Endothelial cell of umbilical vein (primary cell): Measurements from ENCODE around the gene ERBB4. TPM values are rescaled to one million over a fixed set of nuclear protein-coding genes. Genes with fewer than 3 reads are reported as not detected.

Experiments used
- BruUV-seq: library from RNA; stranded (reverse); fragments of 400-500 nt; replicated peaks from 2 replicates; lab custom pipeline; 2021; lab: Mats Ljungman, UMichigan
- CTCF ChIA-PET: fragments of 300-600, 350-600 bp; sonication (Branson Sonifier 250); formaldehyde crosslinking; loops from one replicate; lab custom pipeline; 2021; ENCODE audit warnings: antibody characterized with exemption, inconsistent platforms; lab: Charles Lee
- POLR2A ChIA-PET: fragments of 300-600, 350-600 bp; sonication (Branson Sonifier 250); formaldehyde crosslinking; loops from one replicate; lab custom pipeline; 2021; ENCODE audit warnings: antibody characterized with exemption, inconsistent platforms; lab: Charles Lee
- DNase-seq: peaks from one replicate; pipeline ENCODE4 v3.0.0-alpha.2; 2011; ENCODE audit warnings: low read depth, low spot score
- FAIRE-seq: peaks from 2 replicates; lab custom pipeline; 2011; peaks lifted over from hg19 to GRCh38; lab: Jason Lieb, UNC
- H2AFZ ChIP-seq: 2 replicates; pipeline ENCODE4 v1.6.0; 2012; ENCODE audit warnings: low read depth, low read length, control low read depth, inconsistent platforms
- H3K27ac ChIP-seq: 2 replicates; pipeline ENCODE4 v1.5.1; 2011; ENCODE audit warnings: low read depth, mild to moderate bottlenecking, control low read depth, low read length, moderate library complexity; ENCODE audit not compliant: insufficient read depth
- H3K27me3 ChIP-seq, 2 experiments: 2 replicates each; pipeline versions ENCODE4 v1.6.0 to v1.6.1; 2011; ENCODE audit warnings: low read length in 2 of 2, mixed read lengths in 1 of 2; ENCODE audit not compliant: control insufficient read depth in 2 of 2, insufficient read depth in 2 of 2
- H3K36me3 ChIP-seq, 2 experiments: 2 replicates in 1 of 2; 3 replicates in 1 of 2; pipeline ENCODE4 v1.5.1; 2011; ENCODE audit warnings: low read length in 2 of 2, mild to moderate bottlenecking in 1 of 2, moderate library complexity in 1 of 2; ENCODE audit not compliant: control insufficient read depth in 2 of 2, insufficient read depth in 2 of 2; ENCODE audit errors: extremely low read depth in 1 of 2
- H3K4me1 ChIP-seq: 3 replicates; pipeline ENCODE4 v1.5.1; 2011; ENCODE audit warnings: mild to moderate bottlenecking, low read length; ENCODE audit not compliant: control insufficient read depth, insufficient read depth; ENCODE audit errors: extremely low read depth
- H3K4me2 ChIP-seq: 2 replicates; pipeline ENCODE4 v1.6.1; 2011; ENCODE audit warnings: low read length, control low read depth, mixed read lengths; ENCODE audit not compliant: insufficient read depth
- H3K4me3 ChIP-seq, 3 experiments: fragments of 200-600 bp in 1 of 3; sonication (generic), shearing (Covaris generic) in 1 of 3; replicated peaks in 1 of 3; 2 replicates each; pipeline ENCODE4 v1.5.1; 2011 to 2016; ENCODE audit warnings: control low read depth in 3 of 3, low read length in 3 of 3, mild to moderate bottlenecking in 2 of 3, inconsistent platforms in 1 of 3, low read depth in 1 of 3, moderate library complexity in 1 of 3; ENCODE audit not compliant: insufficient read depth in 1 of 3
- H3K79me2 ChIP-seq: 2 replicates; pipeline ENCODE4 v1.6.0; 2012; ENCODE audit warnings: low read length, inconsistent platforms; ENCODE audit not compliant: control insufficient read depth, insufficient read depth
- H3K9ac ChIP-seq: replicated peaks from 2 replicates; pipeline ENCODE3; 2011; ENCODE audit warnings: low read length, control low read depth; ENCODE audit not compliant: insufficient read depth; ENCODE audit errors: extremely low read depth
- H3K9me1 ChIP-seq: replicated peaks from 3 replicates; pipeline ENCODE4 v1.6.0; 2011; ENCODE audit warnings: mild to moderate bottlenecking, low read length; ENCODE audit not compliant: control insufficient read depth, insufficient read depth; ENCODE audit errors: extremely low read depth
- H3K9me3 ChIP-seq: replicated peaks from 2 replicates; pipeline ENCODE4 v1.5.1; 2012; ENCODE audit warnings: low read length, inconsistent platforms; ENCODE audit not compliant: control insufficient read depth, insufficient read depth
- H4K20me1 ChIP-seq: replicated peaks from 2 replicates; pipeline ENCODE3; 2011; ENCODE audit warnings: mild to moderate bottlenecking, low read length; ENCODE audit not compliant: control insufficient read depth, insufficient read depth; ENCODE audit errors: extremely low read depth
- EZH2 ChIP-seq: IDR thresholded peaks from 2 replicates; pipeline ENCODE4 v1.6.1; 2012; ENCODE audit warnings: borderline replicate concordance, low read depth, mild to moderate bottlenecking, moderate library complexity, low read length, inconsistent platforms; ENCODE audit not compliant: severe bottlenecking
- JUN ChIP-seq: IDR thresholded peaks from 2 replicates; pipeline ENCODE4 v1.6.1; 2011; ENCODE audit warnings: borderline replicate concordance, low read depth; ENCODE audit not compliant: insufficient read length, insufficient read depth
- POLR2AphosphoS5 ChIP-seq: IDR thresholded peaks from 2 replicates; pipeline ENCODE4 v1.6.1; 2012; ENCODE audit warnings: low read depth, mild to moderate bottlenecking, control low read depth, low read length, moderate library complexity; ENCODE audit not compliant: insufficient read depth
- dilution Hi-C: fragments of 300-500 bp; cut with MboI; formaldehyde crosslinking; loops from one replicate; pipeline ENCODE4 v1.15.0; 2019; ENCODE audit warnings: low sequenced_read_pairs; ENCODE audit not compliant: extremely low pct_ligation_motif_present
- intact Hi-C: fragments of 100-400 bp; cut with micrococcal nuclease; formaldehyde crosslinking; loops from one replicate; pipeline ENCODE4 v1.10.0; 2022
- polyA plus RNA-seq, 4 experiments: library from polyadenylated mRNA; depleted of rRNA in 3 of 4; stranded (reverse) in 3 of 4; unstranded in 1 of 4; fragments of >200 nt; gene quantifications; 2 replicates each; pipeline versions ENCODE4 v1.2.1 to v1.2.3, GENCODE V29; 2011 to 2012; ENCODE audit warnings: missing spikeins in 1 of 4
- total RNA-seq: library from RNA; stranded (reverse); gene quantifications from 2 replicates; pipeline ENCODE4 v1.2.3, GENCODE V29; 2021
- TF ChIP-seq, protein P1 (sequence below), 2 donors: IDR thresholded peaks; 1 replicate in 1 of 2; 2 replicates in 1 of 2; pipeline ENCODE4 v1.5.1; 2011; ENCODE audit warnings: low read length in 2 of 2, mild to moderate bottlenecking in 2 of 2, moderate library complexity in 2 of 2, control low read depth in 1 of 2, inconsistent platforms in 1 of 2, low read depth in 1 of 2; ENCODE audit not compliant: insufficient read depth in 1 of 2; ENCODE audit errors: extremely low read depth in 1 of 2

ERBB4 gene
- total and polyA plus RNA-seq, 2 donors (not counting 3 experiments of a cell fraction or from before 2014, with no cell fraction given) = 0.01 to 0.27 TPM

- no peaks in the 10 kb centered on the region for H3K9me3 ChIP-seq
- BruUV-seq = no TSS peak
- no peaks in the 10 kb centered on the region for H4K20me1 ChIP-seq
- H2AFZ ChIP-seq = no peak overlapping the region
- H3K27me3 ChIP-seq = no peaks in the 10 kb centered on the region
- DNase-seq = no peak
- H3K9me1 ChIP-seq = no peaks in the 10 kb centered on the region
- intact Hi-C loops = no loop called here
- ChIA-PET CTCF (interaction anchor here (0.9 to 1.3 kb wide), 2 partner anchors 9 to 683 kb away, joined by 4 read pairs; no protein-coding TSS in a partner anchor), POLR2A (no interaction called here)
- no peaks in the 10 kb centered on the region for H3K36me3 ChIP-seq
- FAIRE-seq = no peak
- TF ChIP-seq POLR2AphosphoS5 = no peak
- TF ChIP-seq, protein P1, sequence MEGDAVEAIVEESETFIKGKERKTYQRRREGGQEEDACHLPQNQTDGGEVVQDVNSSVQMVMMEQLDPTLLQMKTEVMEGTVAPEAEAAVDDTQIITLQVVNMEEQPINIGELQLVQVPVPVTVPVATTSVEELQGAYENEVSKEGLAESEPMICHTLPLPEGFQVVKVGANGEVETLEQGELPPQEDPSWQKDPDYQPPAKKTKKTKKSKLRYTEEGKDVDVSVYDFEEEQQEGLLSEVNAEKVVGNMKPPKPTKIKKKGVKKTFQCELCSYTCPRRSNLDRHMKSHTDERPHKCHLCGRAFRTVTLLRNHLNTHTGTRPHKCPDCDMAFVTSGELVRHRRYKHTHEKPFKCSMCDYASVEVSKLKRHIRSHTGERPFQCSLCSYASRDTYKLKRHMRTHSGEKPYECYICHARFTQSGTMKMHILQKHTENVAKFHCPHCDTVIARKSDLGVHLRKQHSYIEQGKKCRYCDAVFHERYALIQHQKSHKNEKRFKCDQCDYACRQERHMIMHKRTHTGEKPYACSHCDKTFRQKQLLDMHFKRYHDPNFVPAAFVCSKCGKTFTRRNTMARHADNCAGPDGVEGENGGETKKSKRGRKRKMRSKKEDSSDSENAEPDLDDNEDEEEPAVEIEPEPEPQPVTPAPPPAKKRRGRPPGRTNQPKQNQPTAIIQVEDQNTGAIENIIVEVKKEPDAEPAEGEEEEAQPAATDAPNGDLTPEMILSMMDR (IDR thresholded peaks at IDR 0.05; ENCODE audit: extremely low read depth in 1 of 2, insufficient read depth in 1 of 2, low read depth in 1 of 2, low read length in 2 of 2) = no peak
- H3K27ac ChIP-seq = no peak overlapping the region
- no peak overlapping the region for H3K9ac ChIP-seq
- dilution Hi-C loops = no loop called here
- no peak overlapping the region for H3K4me3 ChIP-seq
- H3K4me2 ChIP-seq = no peak overlapping the region
- H3K4me1 ChIP-seq = no peaks in the 10 kb centered on the region
- no peaks in the 10 kb centered on the region for H3K79me2 ChIP-seq
These were observed 700.9 kb downstream of the ERBB4 start for GRCh38 chr2:211837706-211838105.

DNA sequence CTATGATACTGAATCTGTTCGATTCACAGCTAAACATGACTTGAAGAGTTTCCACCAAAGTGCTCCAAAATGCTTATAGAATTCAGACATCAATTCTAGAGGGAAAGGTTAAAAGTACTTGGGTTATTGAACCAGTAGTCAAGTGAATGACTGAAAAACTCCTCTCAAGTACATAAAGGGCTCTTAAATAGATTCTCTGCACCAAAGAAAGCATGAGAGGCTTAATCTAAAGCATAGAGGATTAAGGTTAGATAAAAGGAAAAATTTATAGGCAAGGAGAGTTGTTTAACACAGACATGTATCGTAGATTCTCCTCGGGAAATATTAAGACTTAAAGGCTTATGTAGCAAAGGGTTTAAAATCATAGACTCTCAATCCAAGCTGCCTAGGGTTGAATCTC lies 701.4 kb downstream of the ERBB4 start:
- FAIRE-seq (no peak), DNase-seq (no peak)
- Histone ChIP-seq H3K9ac (no peak overlapping the region), H3K9me1 (no peaks in the 10 kb centered on the region), H2AFZ (no peak overlapping the region), H3K9me3 (no peaks in the 10 kb centered on the region), H4K20me1 (no peaks in the 10 kb centered on the region), H3K4me3 (no peak overlapping the region), H3K79me2 (no peaks in the 10 kb centered on the region), H3K27ac (no peak overlapping the region), H3K27me3 (no peaks in the 10 kb centered on the region), H3K4me1 (no peaks in the 10 kb centered on the region), H3K4me2 (no peak overlapping the region), H3K36me3 (no peaks in the 10 kb centered on the region)
- POLR2A ChIA-PET = no interaction called here
- no peak for TF ChIP-seq JUN
- TF ChIP-seq EZH2 = no peak
- CTCF ChIA-PET = no interaction called here
- BruUV-seq = no TSS peak
- intact Hi-C loops = no loop called here
- dilution Hi-C loops = no loop called here
